HG03066 (cell line): ENCODE data around the gene PHYH.

Experiments
- ATAC-seq: cut with Tn5 transposase; IDR thresholded peaks from one replicate; pipeline ENCODE4 v1.9.1; 2021; ENCODE audit warnings: low read depth; ENCODE audit not compliant: unreplicated experiment

PHYH gene

GRCh38 chr10:13231808-13232207 is 68.1 kb downstream of the PHYH start:
- no peak for ATAC-seq

- ATAC-seq: no peak
Observed at GRCh38 chr10:13231190-13231589, 68.7 kb downstream of the PHYH start.
